HG03135 (cell line): ENCODE results near the gene RHEB.

ENCODE experiments used
- ATAC-seq: cut with Tn5 transposase; IDR thresholded peaks from one replicate; pipeline ENCODE4 v1.9.1; 2021; ENCODE audit warnings: mild to moderate bottlenecking, moderate library complexity; ENCODE audit not compliant: unreplicated experiment

RHEB gene

DNA sequence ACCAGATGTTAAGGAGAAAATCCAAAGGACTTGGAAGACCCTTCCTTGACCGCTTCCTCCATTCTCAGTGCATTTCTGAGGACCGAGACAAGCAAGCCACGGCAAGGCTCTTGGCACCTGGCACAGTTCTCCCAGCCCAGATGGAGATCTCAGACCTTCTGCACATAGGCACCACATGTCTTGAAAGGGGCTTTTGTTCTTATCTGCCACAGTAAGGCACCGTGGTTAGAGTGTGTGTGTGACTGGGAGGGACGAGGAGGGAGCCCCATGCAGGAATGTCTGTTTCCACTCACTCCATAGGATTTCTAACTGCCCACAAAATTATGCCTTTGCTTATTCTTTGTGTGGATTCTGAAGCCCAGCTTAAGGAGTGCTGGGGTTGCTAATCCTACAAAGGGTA, 99.6 kb downstream of the RHEB start:
- ATAC-seq, result no peak

DNA sequence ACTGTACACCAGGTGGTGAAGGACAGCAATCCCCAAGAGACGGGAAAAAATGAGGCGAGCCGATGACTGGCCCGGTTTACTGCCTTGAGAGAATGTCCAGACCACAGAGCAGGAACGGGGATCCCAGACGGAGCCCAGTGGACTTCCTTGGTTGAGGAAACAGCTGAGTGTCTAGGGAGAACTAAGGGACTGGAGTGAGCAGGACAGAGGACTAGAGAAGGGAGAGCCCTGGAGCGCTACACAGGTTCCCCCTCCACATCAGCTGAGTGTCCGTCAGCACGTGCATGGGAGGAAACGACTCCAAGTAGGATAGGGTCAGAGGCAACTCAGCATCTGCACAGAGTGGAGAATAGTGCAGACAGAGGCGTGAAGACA, 102.8 kb downstream of the RHEB start:
- ATAC-seq, result no peak

DNA sequence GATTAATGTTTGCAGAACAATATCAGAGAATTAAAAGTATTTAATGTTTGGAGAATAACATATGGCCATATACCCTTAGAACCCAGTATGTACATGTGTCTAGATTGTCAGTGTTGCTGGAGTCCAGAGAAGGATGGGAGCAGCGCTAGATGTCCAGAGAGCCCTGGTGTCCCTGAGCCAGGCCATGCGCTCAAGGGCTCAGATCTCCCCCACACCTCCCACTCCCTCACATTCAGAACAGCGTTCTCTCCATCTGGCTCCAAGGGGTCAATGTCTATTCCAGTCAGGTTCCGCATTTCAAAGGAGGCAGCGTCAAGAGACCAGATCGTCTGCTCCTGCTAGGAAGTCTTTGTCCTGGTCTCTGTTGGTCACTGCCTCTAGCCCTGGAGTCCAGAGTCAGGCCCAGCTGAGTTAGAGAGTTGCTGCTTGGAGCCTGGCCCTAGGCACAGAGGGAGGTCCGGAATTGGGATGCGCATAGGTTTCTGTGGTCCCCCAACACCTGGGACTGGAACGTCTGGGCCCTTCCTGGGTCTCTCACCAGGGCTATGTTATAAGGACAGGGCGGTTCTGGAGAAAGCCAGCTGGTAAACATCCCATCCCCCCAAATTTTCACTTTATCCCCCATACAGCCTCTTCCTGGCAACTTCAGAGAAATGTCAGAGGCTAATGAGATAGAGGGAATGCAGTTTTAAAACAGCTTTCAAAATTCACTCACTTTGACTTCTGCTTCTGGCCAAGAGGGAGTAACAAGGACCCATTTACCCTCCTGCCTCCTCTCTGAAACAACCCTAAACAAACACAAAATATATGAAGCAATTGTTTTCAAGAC, 103.4 kb downstream of the RHEB start:
- ATAC-seq, result no peak
